ENCODE results near the gene CREB3L2. TPM values are rescaled to one million over a fixed set of nuclear protein-coding genes. Genes with fewer than 3 reads are reported as not detected.
"Not testable (repeated sequence)": the region's sequence is repeated elsewhere in the genome, so short reads cannot be mapped to it uniquely, and the experiment has no call there.

CREB3L2 gene
- total RNA-seq, 1 experiment from 2014 or later, result 16.0 TPM

DNA sequence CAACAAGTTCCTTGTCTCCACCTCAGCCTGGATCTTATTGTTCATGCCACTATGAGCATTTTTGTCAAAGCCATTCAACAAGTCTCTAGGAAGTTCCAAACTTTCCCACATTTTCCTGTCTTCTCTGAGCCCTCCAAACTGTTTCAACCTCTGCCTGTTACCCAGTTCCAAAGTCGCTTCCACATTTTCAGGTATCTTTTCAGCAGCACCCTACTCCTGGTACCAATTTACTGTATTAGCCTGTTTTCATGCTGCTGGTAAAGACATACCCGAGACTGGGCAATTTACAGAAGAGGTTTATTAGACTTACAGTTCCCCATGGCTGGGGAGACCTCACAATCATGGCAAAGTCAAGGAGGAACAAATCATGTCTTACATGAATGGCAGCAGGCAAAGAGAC is 168.9 kb downstream of the CREB3L2 start:
- not testable (repeated sequence) for H3K27me3 ChIP-seq (replicated peaks); H3K27ac ChIP-seq; H3K4me3 ChIP-seq; H3K36me3 ChIP-seq; DNase-seq (ENCODE audit: low read depth in 1 of 2, low spot score in 2 of 2)
- H3K9me3 ChIP-seq (replicated peaks), result peaks cover 13% of the 10 kb centered on the region
- peaks cover 17% of the 10 kb centered on the region for H3K4me1 ChIP-seq (replicated peaks)

DNA sequence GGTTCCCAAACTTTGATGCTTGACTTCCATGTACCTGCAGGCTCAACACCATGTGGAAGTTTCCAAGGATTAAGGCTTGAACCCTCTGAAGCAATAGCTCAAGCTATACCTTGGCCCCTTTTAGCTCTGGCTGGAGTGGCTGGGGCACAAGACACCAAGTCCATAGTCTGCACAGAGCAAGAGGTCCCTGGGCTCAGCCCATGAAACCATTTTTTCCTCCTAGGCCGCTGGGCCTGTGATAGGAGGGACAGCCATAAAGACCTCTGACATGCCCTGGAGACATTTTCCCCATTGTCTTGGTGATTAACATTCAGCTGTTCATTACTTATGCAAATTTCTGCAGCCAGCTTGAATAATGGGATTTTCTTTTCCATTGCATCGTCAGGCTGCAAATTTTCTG is 169.5 kb downstream of the CREB3L2 start:
- Histone ChIP-seq H3K36me3 (no peaks in the 10 kb centered on the region; the same call in 1 of the 2 replicates), H3K9me3 (replicated peaks) (peaks cover 13% of the 10 kb centered on the region), H3K27ac (no peak overlapping the region), H3K4me1 (replicated peaks) (peaks cover 17% of the 10 kb centered on the region), H3K4me3 (no peak overlapping the region), H3K27me3 (replicated peaks) (no peaks in the 10 kb centered on the region; the same call in 1 of the 2 replicates)
- no peak for DNase-seq (ENCODE audit: low read depth in 1 of 2, low spot score in 2 of 2)

DNA sequence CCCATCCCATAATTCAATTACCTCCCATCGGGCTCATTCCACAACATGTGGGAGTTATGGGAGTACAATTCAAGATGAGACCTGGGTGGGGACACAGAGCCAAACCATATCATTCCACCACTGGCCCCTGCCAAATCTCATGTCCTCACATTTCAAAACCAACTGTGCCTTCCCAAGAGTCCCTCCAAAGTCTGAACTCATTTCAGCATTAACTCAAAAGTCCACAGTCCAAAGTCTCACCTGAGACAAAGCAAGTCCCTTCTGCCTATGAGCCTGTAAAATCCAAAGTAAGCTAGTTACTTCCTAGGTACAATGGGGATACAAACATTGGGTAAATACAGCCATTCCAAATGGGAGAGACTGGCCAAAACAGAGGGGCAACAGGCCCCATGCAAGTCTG is 170.3 kb downstream of the CREB3L2 start:
- not testable (repeated sequence) for H3K27ac ChIP-seq; DNase-seq (ENCODE audit: low read depth in 1 of 2, low spot score in 2 of 2); H3K27me3 ChIP-seq (replicated peaks); H3K36me3 ChIP-seq; H3K4me3 ChIP-seq
- peaks cover 13% of the 10 kb centered on the region for H3K9me3 ChIP-seq (replicated peaks)
- H3K4me1 ChIP-seq (replicated peaks), result peaks cover 13% of the 10 kb centered on the region

DNA sequence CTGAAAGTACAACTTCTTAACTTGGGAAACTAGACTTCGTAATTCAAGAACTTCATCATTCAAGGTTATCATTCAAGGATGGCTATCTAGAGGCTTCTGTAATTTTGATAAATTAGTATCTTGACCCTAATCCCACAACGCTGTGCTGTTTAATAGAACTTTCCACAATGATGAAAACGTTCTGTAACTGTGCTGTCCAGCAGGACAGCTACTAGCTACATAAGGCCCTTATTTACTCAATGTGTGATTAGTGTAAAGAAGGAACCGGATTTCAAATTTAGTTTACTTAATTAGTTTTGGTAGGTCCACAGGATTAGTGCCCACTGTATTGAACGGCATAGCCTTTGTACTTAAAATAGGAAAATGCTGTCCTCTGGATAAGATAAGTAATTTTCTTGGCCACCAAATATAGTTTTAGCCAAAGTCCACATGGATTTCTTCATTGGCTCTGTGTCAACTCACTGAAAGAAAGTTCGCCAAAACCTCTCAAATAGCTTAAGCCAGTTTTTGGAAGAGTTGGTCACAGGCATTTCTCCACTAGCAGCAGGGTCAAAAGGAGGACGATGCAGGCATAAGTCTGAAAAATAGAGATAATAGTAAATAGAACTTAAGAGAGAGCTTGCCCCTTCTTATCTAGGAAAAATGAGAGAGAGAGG is 172.4 kb downstream of the CREB3L2 start:
- DNase-seq (ENCODE audit: low read depth in 1 of 2, low spot score in 2 of 2), result no peak
- H3K27ac ChIP-seq, result no peak overlapping the region
- no peaks in the 10 kb centered on the region for H3K4me1 ChIP-seq (replicated peaks)
- H3K27me3 ChIP-seq (replicated peaks), result no peaks in the 10 kb centered on the region; the same call in 1 of the 2 replicates
- no peak overlapping the region for H3K4me3 ChIP-seq
- H3K9me3 ChIP-seq (replicated peaks), result peaks cover 13% of the 10 kb centered on the region
- no peaks in the 10 kb centered on the region; the same call in 1 of the 2 replicates for H3K36me3 ChIP-seq

DNA sequence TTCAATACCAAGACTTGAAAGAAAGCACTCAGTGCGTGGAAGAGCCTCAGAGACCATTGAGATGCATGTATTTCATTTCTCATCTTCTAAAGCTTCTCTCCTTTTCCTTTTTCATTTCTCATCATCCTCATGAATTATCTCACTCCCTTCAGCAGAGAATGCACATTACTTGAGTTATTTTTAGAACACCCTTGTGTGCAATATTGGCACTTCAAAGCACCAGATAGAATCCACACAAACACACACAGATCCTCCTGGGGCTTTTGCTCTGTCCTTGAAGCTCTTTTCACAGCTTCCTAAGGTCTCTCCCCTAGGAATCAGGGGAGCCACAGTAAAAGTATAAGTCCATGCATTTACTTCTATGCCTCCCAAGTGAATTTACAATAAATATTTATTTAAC is 173.4 kb downstream of the CREB3L2 start:
- Histone ChIP-seq H3K9me3 (replicated peaks) (peaks cover 13% of the 10 kb centered on the region), H3K4me1 (replicated peaks) (no peaks in the 10 kb centered on the region), H3K27ac (no peak overlapping the region), H3K4me3 (no peak overlapping the region), H3K27me3 (replicated peaks) (no peaks in the 10 kb centered on the region; the same call in 1 of the 2 replicates), H3K36me3 (no peaks in the 10 kb centered on the region; the same call in 1 of the 2 replicates)
- no peak for DNase-seq (ENCODE audit: low read depth in 1 of 2, low spot score in 2 of 2)

DNA sequence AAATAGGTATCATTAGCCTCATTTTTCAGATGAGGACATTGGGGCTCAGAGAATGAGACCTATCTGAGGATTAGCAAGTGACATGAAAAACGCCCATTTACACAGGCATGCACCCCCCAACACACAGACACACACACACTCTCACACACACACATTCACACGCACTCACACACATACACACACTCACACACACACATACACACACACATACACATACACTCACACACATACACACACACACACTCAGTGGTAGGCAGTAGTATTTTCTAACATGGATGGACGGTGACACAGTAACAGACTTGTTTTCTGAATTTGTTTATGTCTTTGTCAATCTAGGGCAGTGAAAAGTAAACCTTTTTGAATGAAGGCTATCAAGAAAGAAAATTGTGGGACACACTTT is 176.4 kb downstream of the CREB3L2 start:
- no peak overlapping the region for H3K4me3 ChIP-seq
- no peak overlapping the region for H3K27ac ChIP-seq
- DNase-seq (ENCODE audit: low read depth in 1 of 2, low spot score in 2 of 2), result no peak
- H3K9me3 ChIP-seq (replicated peaks), result no peaks in the 10 kb centered on the region
- peaks cover 4% of the 10 kb centered on the region; the same call in 1 of the 2 replicates for H3K27me3 ChIP-seq (replicated peaks)
- H3K4me1 ChIP-seq (replicated peaks), result no peaks in the 10 kb centered on the region; the same call in 1 of the 2 replicates
- H3K36me3 ChIP-seq, result no peaks in the 10 kb centered on the region

Other genes with a start within 250 kb of the CREB3L2 start
- 1.6 and 2.9 TPM in 2 replicates for gene DGKI, start 155.1 kb downstream of the CREB3L2 start, total RNA-seq (2014; rRNA removed; shearing (Covaris generic))
- gene AKR1D1, start 74.4 kb upstream of the CREB3L2 start, total RNA-seq (2014; rRNA removed; shearing (Covaris generic)), result not detected in 2 replicates